ENCODE measurements around the gene GPR137B. TPM values are rescaled to one million over a fixed set of nuclear protein-coding genes. Genes with fewer than 3 reads are reported as not detected.

GPR137B gene
- total and polyA plus RNA-seq, 9 of the 15 experiments (the other 6 are each of a cell fraction or from before 2014, with no cell fraction given) = 0.04 to 1.0 (median 0.62) TPM

DNA sequence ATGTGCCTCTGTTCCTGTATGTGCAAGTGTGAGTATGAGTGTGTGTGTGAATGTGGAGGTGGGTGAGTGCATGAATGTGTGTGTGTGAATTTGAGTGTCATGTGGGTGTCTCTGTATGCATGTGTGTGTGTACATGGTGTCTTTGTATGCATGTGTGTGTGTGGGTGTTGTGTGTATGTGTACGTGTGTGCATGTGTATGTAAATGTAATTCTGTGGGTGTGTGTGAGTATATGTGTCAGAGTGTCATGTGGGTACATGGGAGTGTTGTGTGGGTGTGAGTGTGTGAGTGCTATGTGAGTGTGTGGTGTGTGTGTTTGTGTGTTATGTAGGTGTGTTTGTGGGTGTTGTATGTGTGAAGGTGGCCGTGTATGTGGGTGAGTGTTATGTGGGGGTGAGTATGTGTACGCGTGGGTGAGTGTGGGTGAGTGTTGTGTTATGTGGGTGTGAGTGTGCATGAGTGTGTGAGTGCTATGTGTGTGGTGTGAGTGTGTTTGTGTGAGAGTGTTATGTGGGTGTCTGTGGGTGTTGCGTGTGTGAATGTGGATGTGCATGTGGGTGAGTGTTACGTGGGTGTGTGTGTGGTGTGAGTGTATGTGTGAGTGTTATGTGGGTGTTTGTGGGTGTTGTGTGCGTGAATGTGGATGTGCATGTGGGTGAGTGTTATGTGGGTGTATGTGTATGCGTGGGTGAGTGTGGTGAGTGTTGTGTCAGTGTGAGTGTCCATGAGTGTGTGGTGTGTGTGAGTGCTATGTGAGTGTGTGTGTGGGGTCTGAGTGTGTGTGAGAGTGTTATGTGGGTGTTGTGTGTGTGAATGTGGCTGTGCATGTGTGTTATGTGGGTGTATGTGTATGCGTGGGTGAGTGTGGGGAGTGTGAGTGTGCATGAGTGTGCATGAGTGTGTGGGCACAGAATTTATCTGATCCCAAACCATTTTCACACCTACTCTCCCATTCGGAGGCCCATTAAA, 40.8 kb upstream of the GPR137B start (continued):
- TF ChIP-seq, protein P1, sequence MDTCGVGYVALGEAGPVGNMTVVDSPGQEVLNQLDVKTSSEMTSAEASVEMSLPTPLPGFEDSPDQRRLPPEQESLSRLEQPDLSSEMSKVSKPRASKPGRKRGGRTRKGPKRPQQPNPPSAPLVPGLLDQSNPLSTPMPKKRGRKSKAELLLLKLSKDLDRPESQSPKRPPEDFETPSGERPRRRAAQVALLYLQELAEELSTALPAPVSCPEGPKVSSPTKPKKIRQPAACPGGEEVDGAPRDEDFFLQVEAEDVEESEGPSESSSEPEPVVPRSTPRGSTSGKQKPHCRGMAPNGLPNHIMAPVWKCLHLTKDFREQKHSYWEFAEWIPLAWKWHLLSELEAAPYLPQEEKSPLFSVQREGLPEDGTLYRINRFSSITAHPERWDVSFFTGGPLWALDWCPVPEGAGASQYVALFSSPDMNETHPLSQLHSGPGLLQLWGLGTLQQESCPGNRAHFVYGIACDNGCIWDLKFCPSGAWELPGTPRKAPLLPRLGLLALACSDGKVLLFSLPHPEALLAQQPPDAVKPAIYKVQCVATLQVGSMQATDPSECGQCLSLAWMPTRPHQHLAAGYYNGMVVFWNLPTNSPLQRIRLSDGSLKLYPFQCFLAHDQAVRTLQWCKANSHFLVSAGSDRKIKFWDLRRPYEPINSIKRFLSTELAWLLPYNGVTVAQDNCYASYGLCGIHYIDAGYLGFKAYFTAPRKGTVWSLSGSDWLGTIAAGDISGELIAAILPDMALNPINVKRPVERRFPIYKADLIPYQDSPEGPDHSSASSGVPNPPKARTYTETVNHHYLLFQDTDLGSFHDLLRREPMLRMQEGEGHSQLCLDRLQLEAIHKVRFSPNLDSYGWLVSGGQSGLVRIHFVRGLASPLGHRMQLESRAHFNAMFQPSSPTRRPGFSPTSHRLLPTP (IDR thresholded peaks at IDR 0.05; ENCODE audit: borderline replicate concordance, extremely low read depth, insufficient read length) = no peak
- TF ChIP-seq, protein P2, sequence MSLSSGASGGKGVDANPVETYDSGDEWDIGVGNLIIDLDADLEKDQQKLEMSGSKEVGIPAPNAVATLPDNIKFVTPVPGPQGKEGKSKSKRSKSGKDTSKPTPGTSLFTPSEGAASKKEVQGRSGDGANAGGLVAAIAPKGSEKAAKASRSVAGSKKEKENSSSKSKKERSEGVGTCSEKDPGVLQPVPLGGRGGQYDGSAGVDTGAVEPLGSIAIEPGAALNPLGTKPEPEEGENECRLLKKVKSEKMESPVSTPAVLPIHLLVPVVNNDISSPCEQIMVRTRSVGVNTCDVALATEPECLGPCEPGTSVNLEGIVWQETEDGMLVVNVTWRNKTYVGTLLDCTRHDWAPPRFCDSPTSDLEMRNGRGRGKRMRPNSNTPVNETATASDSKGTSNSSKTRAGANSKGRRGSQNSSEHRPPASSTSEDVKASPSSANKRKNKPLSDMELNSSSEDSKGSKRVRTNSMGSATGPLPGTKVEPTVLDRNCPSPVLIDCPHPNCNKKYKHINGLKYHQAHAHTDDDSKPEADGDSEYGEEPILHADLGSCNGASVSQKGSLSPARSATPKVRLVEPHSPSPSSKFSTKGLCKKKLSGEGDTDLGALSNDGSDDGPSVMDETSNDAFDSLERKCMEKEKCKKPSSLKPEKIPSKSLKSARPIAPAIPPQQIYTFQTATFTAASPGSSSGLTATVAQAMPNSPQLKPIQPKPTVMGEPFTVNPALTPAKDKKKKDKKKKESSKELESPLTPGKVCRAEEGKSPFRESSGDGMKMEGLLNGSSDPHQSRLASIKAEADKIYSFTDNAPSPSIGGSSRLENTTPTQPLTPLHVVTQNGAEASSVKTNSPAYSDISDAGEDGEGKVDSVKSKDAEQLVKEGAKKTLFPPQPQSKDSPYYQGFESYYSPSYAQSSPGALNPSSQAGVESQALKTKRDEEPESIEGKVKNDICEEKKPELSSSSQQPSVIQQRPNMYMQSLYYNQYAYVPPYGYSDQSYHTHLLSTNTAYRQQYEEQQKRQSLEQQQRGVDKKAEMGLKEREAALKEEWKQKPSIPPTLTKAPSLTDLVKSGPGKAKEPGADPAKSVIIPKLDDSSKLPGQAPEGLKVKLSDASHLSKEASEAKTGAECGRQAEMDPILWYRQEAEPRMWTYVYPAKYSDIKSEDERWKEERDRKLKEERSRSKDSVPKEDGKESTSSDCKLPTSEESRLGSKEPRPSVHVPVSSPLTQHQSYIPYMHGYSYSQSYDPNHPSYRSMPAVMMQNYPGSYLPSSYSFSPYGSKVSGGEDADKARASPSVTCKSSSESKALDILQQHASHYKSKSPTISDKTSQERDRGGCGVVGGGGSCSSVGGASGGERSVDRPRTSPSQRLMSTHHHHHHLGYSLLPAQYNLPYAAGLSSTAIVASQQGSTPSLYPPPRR (CRISPR knock-in tag; IDR thresholded peaks at IDR 0.05; ENCODE audit: borderline replicate concordance) = no peak
- TF ChIP-seq, protein P3, sequence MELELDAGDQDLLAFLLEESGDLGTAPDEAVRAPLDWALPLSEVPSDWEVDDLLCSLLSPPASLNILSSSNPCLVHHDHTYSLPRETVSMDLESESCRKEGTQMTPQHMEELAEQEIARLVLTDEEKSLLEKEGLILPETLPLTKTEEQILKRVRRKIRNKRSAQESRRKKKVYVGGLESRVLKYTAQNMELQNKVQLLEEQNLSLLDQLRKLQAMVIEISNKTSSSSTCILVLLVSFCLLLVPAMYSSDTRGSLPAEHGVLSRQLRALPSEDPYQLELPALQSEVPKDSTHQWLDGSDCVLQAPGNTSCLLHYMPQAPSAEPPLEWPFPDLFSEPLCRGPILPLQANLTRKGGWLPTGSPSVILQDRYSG (tag; conservative IDR thresholded peaks at IDR 0.05; ENCODE audit: low read depth) = no peak
- TF ChIP-seq EGR1 (conservative IDR thresholded peaks at IDR 0.05) = peak; percentile 53; the same call in 1 of the 2 replicates

Data from K562 (cell line).